AG10803 (cell line): ENCODE results near the gene SIT1.

Experiments used
- DNase-seq: peaks from one replicate; pipeline ENCODE4 v3.0.0; 2010; ENCODE audit warnings: low read depth
- H3K4me3 ChIP-seq: 2 replicates; pipeline ENCODE4 v1.5.1; 2011; ENCODE audit warnings: mild to moderate bottlenecking, low read length, control low read depth
- CTCF ChIP-seq: conservative IDR thresholded peaks from 2 replicates; pipeline ENCODE4 v1.5.1; 2011; ENCODE audit warnings: mild to moderate bottlenecking, low read length, control low read depth, inconsistent platforms

SIT1 gene

GRCh38 chr9:35609001-35609819 lies 41.5 kb downstream of the SIT1 start:
- DNase-seq, result no peak
- no peak for TF ChIP-seq CTCF
- no peak overlapping the region for H3K4me3 ChIP-seq

GRCh38 chr9:35608221-35608620 lies 42.5 kb downstream of the SIT1 start:
- no peak overlapping the region for H3K4me3 ChIP-seq
- no peak for TF ChIP-seq CTCF
- no peak for DNase-seq

GRCh38 chr9:35606726-35607125 lies 44.0 kb downstream of the SIT1 start:
- no peak for DNase-seq
- peak overlapping the region; percentile 28 for H3K4me3 ChIP-seq
- no peak for TF ChIP-seq CTCF

GRCh38 chr9:35606138-35606504 lies 44.6 kb downstream of the SIT1 start:
- TF ChIP-seq CTCF, result no peak
- no peak for DNase-seq
- peak overlapping the region; percentile 69 for H3K4me3 ChIP-seq

- peak overlapping the region; percentile 69 for H3K4me3 ChIP-seq
- no peak for DNase-seq
- no peak for TF ChIP-seq CTCF
These were observed 45.2 kb downstream of the SIT1 start for GRCh38 chr9:35605351-35606137.

GRCh38 chr9:35604578-35605350 lies 46.0 kb downstream of the SIT1 start, which contains the start of gene TESK1:
TESK1 (plus strand) TSS chr9:35605262; CDS start chr9:35605620, 358 bp downstream.
- peak within 1 kb of the TSS; percentile 81 for H3K4me3 ChIP-seq
- DNase-seq, result peak; percentile 47
- no peak for TF ChIP-seq CTCF
